NCI-H128 (cell line): ENCODE data around the gene FAM209B.
"Not testable (repeated sequence)": the region's sequence is repeated elsewhere in the genome, so short reads cannot be mapped to it uniquely, and the experiment has no call there.

ENCODE experiments used
- DNase-seq: peaks from one replicate; lab custom pipeline; 2025; ENCODE audit not compliant: unreplicated experiment; lab: John Stamatoyannopoulos, UW

Gene FAM209B

GRCh38 chr20:56532946-56533345 lies at the start of gene FAM209B:
FAM209B (plus strand) TSS chr20:56533246; CDS start chr20:56533342, 96 bp downstream.
- DNase-seq: not testable (repeated sequence)

- no peak for DNase-seq
Observed at GRCh38 chr20:56483970-56484369, 49.1 kb upstream of the FAM209B start.

- no peak for DNase-seq
Observed at GRCh38 chr20:56487216-56487615, 45.8 kb upstream of the FAM209B start.

- DNase-seq: no peak
Observed at GRCh38 chr20:56488566-56488965, 44.5 kb upstream of the FAM209B start.

- DNase-seq: no peak
Observed at GRCh38 chr20:56501116-56501515, 31.9 kb upstream of the FAM209B start.

- DNase-seq: no peak
Observed at GRCh38 chr20:56503916-56504315, 29.1 kb upstream of the FAM209B start.

GRCh38 chr20:56504373-56505005 lies 28.6 kb upstream of the FAM209B start:
- DNase-seq: no peak

- DNase-seq: no peak
Observed at GRCh38 chr20:56506103-56506502, 26.9 kb upstream of the FAM209B start.

GRCh38 chr20:56511926-56512325 lies 21.1 kb upstream of the FAM209B start:
- DNase-seq: no peak

GRCh38 chr20:56513161-56514150 lies 19.6 kb upstream of the FAM209B start:
- DNase-seq: no peak

- DNase-seq: no peak
Observed at GRCh38 chr20:56516631-56517030, 16.4 kb upstream of the FAM209B start.

GRCh38 chr20:56517211-56517610 lies 15.8 kb upstream of the FAM209B start:
- DNase-seq: no peak

- DNase-seq: no peak
Observed at GRCh38 chr20:56517641-56518040, 15.4 kb upstream of the FAM209B start.

GRCh38 chr20:56518126-56518525 lies 14.9 kb upstream of the FAM209B start:
- DNase-seq: no peak

GRCh38 chr20:56518721-56519398 lies 14.2 kb upstream of the FAM209B start:
- no peak for DNase-seq

- no peak for DNase-seq
Observed at GRCh38 chr20:56519551-56519950, 13.5 kb upstream of the FAM209B start.

GRCh38 chr20:56520180-56520579 lies 12.9 kb upstream of the FAM209B start:
- DNase-seq: no peak

- not testable (repeated sequence) for DNase-seq
Observed at GRCh38 chr20:56520746-56521354, 12.2 kb upstream of the FAM209B start.

- no peak for DNase-seq
Observed at GRCh38 chr20:56522311-56522710, 10.7 kb upstream of the FAM209B start.

- not testable (repeated sequence) for DNase-seq
Observed at GRCh38 chr20:56524444-56524843, 8.6 kb upstream of the FAM209B start, which contains the start of gene FAM209A. FAM209A (plus strand) TSS chr20:56524744; CDS start chr20:56524809, 65 bp downstream.

- DNase-seq: no peak
Observed at GRCh38 chr20:56527521-56527920, 5.5 kb upstream of the FAM209B start.
